HL-60/S4 (cell line): ENCODE data around the gene GPR158.

Source experiments
- in situ Hi-C: fragments of 300-500 bp; cut with MboI; formaldehyde crosslinking; loops from 2 replicates; pipeline ENCODE4 v1.14.3; 2022; ENCODE audit warnings: low sequenced_read_pairs

The GPR158 gene

GRCh38 chr10:25392132-25392531, 217.3 kb downstream of the GPR158 start:
- in situ Hi-C loops: no loop called here

DNA sequence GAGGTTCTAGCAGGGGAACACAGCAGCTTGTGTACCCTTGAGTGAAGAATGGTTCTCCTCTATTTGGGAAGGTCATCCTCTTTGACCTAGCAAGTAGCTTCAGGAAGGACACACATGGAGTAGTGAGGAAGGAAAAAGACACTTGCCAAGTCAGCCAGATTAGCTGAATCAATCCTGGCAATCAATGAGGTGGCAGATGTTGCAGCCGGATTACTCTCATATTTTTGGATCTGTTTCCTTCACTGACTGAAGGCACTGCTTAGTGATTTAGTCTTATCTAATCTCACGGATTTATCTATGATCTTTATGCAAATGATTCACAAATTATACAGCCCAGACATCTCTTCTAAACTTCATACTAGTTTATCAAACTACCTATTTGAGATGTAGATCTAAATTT, 218.8 kb downstream of the GPR158 start:
- in situ Hi-C loops: no loop called here

GRCh38 chr10:25398680-25399079, 223.9 kb downstream of the GPR158 start:
- in situ Hi-C loops: no loop called here

GRCh38 chr10:25405871-25406270, 231.1 kb downstream of the GPR158 start:
- in situ Hi-C loops: no loop called here

DNA sequence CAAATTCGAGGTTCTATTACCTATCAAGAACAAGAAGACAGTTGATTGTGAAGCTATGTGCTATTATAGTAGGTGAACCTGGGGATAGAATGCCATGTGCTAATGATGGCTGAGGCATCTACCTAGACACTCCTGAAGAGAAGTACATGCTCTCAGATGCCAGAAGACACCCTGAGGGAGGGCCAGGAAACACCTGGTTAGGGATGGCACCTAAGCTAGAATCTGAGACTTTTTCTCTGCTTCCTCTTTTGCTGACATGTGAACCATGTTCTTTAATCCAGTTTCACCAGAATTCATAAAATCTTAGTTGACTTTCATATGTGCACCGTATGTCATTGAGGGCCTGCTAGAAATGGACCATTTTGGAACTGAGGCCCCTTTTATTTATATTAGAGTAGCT, 242.8 kb downstream of the GPR158 start:
- in situ Hi-C loops: no loop called here

DNA sequence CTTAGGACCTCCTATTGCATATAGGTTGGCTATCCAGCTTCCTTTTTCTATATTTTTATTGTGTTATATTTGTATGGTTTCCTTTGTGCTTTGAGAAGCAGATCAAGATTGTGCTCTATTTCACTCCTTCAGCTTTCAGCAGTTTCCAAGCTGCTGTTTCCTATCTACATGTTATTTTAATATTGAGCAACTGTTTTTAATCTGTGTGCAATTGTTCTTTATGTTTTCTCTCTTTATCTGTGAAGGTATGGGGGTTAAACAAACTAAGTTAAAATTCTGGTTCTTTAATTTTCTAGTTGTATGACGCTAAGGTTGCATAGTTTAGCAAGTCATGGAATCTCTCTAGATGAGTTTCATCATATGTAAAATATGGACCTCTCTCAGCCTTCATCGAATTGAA, 251.0 kb downstream of the GPR158 start:
- in situ Hi-C loops: no loop called here

DNA sequence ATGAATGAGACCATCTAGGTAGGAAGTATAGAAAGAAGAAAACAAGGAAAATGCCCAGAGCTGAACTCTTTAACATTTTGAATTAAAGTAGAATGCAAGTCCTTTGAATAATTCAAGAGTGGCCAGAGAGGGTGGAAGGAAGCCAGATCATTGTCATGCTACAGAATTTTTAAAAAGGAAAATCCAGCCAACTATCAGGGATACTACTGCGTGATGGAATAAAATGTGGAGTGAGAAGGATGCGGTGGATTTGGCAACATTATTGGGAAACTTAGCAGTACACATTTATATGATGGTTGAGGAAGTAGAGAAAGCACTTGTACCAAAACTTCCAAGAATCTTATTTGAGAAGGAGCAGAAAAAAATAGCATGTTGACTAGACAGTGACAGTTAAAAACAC, 261.6 kb downstream of the GPR158 start:
- in situ Hi-C loops: no loop called here

GRCh38 chr10:25441270-25441669, 266.5 kb downstream of the GPR158 start:
- in situ Hi-C loops: no loop called here

DNA sequence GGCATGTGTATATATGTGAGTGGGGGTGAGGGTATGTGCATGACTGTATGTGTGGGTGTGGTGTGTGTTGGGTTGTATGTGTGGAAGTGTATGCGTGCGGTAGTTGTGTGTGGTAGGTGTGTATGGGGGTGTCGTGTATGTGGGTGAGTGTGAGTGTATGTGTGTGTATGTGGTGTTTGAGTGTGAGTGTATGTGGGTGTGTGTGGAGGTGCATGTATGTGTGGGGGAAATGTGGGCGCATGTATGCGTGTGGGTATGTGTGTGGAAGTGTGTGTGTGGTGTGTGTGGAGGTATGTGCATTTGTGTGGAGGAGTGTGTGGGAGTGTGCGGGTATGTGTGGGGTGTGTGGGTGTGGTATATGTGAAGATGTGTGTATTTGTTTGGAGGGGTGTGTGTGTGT, 269.5 kb downstream of the GPR158 start:
- in situ Hi-C loops: no loop called here

DNA sequence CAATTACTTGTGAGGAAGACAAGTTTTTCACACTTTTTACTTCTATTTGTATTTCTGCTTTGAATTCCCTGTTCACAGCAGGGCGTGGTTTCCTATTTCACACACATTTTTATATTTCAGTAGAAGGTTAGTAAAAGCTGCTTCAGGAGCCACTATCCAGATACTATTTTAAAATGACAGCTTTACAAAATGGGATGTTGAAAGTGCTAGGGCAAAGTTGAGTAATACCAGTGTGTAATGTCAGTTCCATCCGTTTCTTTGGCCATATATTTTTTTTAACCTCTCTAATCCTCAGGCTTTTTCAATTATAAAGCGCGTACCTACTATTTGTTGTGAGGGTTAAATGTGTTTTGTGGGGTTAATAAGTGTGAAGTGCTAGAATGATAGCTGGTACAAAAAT, 276.6 kb downstream of the GPR158 start:
- in situ Hi-C loops: no loop called here

GRCh38 chr10:25453619-25454018, 278.8 kb downstream of the GPR158 start:
- in situ Hi-C loops: no loop called here

- in situ Hi-C loops: no loop called here
These were observed 281.3 kb downstream of the GPR158 start for GRCh38 chr10:25455980-25456567.

GRCh38 chr10:25457552-25457951, 282.8 kb downstream of the GPR158 start:
- in situ Hi-C loops: no loop called here

GRCh38 chr10:25465582-25466372, 291.0 kb downstream of the GPR158 start:
- in situ Hi-C loops: no loop called here

DNA sequence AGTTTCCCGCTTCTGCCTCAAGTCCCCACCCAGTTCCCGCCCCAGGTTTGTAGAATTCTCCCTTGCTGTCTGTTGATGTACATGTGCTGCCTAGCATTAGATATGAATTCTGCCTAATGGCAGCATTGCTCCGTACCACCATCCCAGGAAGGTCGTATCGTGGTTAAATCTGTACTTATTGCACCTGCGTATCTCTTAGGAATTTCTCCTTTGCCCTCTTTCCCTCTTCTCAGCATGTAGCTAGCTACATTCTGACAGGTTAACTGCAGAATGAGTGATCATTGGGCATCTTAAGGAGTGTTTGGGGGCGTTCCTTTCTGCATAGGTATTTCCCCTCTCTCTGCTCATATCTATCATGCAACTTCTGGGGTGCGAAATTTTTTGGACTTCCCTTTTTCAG, 293.1 kb downstream of the GPR158 start:
- in situ Hi-C loops: no loop called here

DNA sequence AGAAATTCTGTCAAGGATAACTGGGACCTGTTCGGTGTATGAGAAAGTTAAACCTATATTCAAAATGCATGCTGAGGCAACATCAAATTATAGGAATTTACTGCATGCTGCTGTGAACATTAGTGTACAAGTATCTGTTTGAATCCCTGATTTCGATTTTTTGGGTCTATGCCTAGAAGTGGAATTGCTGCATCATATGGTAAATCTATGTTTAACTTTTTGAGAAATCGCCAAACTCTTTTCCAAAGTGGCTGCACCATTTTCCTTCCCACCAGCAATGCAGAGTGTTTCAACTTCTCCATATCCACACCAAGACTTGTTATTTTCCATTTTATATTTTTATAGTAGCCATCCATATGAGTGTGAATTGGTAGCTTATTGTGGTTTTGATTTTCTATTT, 306.7 kb downstream of the GPR158 start:
- in situ Hi-C loops: no loop called here

DNA sequence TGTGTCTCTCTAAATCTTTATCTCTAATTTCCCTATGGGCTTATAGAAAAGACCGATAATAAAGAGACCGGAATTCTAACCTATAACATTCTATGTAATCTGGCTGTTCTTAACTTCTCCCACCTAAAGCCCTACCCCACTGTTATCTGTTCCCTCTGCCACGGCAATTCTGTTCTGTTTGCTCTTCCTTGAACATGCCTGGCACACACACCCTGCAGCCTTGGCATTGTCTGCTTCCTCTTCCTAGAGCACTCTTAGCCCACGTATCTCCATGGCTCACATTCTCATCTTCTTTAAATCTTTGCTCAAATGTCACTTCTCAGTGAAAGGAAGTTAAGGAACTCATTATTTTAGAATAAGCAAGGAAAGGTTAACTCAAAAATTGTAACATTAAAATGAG, 309.2 kb downstream of the GPR158 start:
- in situ Hi-C loops: no loop called here

GRCh38 chr10:25487266-25487665, 312.5 kb downstream of the GPR158 start:
- in situ Hi-C loops: no loop called here

GRCh38 chr10:25492040-25492439, 317.2 kb downstream of the GPR158 start:
- in situ Hi-C loops: no loop called here

DNA sequence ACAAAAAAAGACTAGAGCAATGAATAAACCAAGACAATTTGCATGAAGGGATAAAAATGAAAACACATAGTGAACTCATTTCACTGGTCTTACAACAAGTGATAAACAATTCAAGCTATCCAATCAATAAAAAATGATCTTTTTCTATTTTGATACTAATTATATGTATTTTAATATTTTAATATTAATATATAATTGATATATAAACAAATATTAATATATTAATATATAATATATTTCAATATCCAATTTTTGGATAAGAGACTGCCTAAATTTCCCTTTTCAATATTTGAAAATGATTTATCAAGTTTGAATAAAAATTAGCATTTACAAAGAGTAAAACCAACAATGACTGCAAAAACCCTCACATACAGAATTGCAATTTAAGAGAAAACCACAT, 317.9 kb downstream of the GPR158 start:
- in situ Hi-C loops: no loop called here

DNA sequence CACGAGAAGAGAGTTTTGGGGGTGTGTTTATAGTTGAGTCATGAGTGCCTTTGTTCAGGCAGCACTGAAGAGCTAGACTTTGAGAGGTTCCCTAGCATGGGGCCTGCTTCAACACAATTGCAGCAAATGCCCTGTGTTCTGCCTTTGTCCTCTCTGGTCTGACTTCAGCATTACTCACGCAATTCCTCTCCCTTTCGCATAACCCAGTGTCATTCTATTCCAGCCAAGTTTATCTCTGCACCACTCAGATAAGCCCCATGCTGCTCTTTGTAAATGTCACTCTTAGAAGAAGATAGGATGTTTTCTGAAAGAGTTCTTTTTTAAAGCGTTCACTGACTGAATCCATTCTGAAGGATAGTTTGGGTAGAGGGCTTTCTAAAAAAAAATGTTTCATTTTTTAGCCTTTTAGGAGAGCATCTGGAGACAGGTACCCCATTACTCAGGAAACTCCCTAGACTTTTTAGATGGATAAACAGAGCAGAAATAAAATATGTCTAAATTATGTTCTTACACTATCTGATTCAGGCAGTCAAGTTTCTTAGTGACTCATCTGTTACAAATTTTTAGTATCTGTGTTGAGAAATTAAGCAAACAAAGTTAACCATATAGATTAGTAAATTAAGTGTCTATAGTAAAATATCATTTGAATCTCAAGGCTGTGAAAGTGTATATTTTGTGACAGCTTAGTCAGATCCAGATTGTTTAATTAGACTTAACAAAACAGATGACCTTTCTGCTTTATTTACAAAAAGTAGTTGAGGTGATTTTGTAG, 318.5 kb downstream of the GPR158 start:
- in situ Hi-C loops: no loop called here

GRCh38 chr10:25497246-25497645, 322.4 kb downstream of the GPR158 start:
- in situ Hi-C loops: no loop called here
